Epithelial cell of proximal tubule (primary cell): ENCODE data around the gene WDR45B. TPM values are rescaled to one million over a fixed set of nuclear protein-coding genes. Genes with fewer than 3 reads are reported as not detected.

Experiments
- DNase-seq: peaks from one replicate; pipeline ENCODE4 v3.0.0-alpha.2; 2011; ENCODE audit warnings: low read depth
- H3K4me3 ChIP-seq: 2 replicates; pipeline ENCODE4 v1.5.1; 2011; ENCODE audit warnings: low read depth, mild to moderate bottlenecking, low read length
- CTCF ChIP-seq: conservative IDR thresholded peaks from 2 replicates; pipeline ENCODE4 v1.5.1; 2012; ENCODE audit warnings: low read depth, mild to moderate bottlenecking, low read length
- total RNA-seq: library from RNA; depleted of rRNA; stranded (reverse); fragments of >200 nt; gene quantifications from 2 replicates; pipeline ENCODE4 v1.2.3, GENCODE V29; 2015

Gene WDR45B
- total RNA-seq, 1 donor from 2014 or later: 81.3 TPM

GRCh38 chr17:82602487-82602886, 45.8 kb downstream of the WDR45B start:
- H3K4me3 ChIP-seq: no peak overlapping the region
- no peak for TF ChIP-seq CTCF
- no peak for DNase-seq

GRCh38 chr17:82601447-82602000, 46.7 kb downstream of the WDR45B start:
- DNase-seq: no peak
- no peak for TF ChIP-seq CTCF
- H3K4me3 ChIP-seq: no peak overlapping the region

- no peak for DNase-seq
- TF ChIP-seq CTCF: no peak
- no peak overlapping the region for H3K4me3 ChIP-seq
Observed at GRCh38 chr17:82600731-82601446, 47.4 kb downstream of the WDR45B start.

- DNase-seq: no peak
- TF ChIP-seq CTCF: no peak
- H3K4me3 ChIP-seq: no peak overlapping the region
Observed at GRCh38 chr17:82599674-82600661, 48.3 kb downstream of the WDR45B start.

- no peak overlapping the region for H3K4me3 ChIP-seq
- TF ChIP-seq CTCF: no peak
- no peak for DNase-seq
Observed at GRCh38 chr17:82598256-82599119, 49.8 kb downstream of the WDR45B start.
